Fibroblast of the aortic adventitia (primary cell): Measurements from ENCODE around the gene EFNA5. TPM values are rescaled to one million over a fixed set of nuclear protein-coding genes. Genes with fewer than 3 reads are reported as not detected.

ENCODE experiments used
- DNase-seq: peaks from one replicate; pipeline ENCODE4 v3.0.0-alpha.2; 2010; ENCODE audit warnings: low read depth
- H3K4me3 ChIP-seq: 2 replicates; pipeline ENCODE4 v1.5.1; 2011; ENCODE audit warnings: low read depth, mild to moderate bottlenecking, control low read depth, low read length, moderate library complexity
- CTCF ChIP-seq: IDR thresholded peaks from 2 replicates; pipeline ENCODE4 v1.5.1; 2011; ENCODE audit warnings: mild to moderate bottlenecking, low read length, control low read depth, inconsistent platforms; ENCODE audit not compliant: insufficient read depth
- total RNA-seq: library from RNA; depleted of rRNA; stranded (reverse); fragments of >200 nt; gene quantifications from 2 replicates; pipeline ENCODE4 v1.2.3, GENCODE V29; 2012; ENCODE audit warnings: low replicate concordance

Gene EFNA5
- total RNA-seq, 1 donor: 33.1 TPM

GRCh38 chr5:107376546-107377276, 294.0 kb downstream of the EFNA5 start:
- no peak overlapping the region for H3K4me3 ChIP-seq
- TF ChIP-seq CTCF: no peak
- no peak for DNase-seq

DNA sequence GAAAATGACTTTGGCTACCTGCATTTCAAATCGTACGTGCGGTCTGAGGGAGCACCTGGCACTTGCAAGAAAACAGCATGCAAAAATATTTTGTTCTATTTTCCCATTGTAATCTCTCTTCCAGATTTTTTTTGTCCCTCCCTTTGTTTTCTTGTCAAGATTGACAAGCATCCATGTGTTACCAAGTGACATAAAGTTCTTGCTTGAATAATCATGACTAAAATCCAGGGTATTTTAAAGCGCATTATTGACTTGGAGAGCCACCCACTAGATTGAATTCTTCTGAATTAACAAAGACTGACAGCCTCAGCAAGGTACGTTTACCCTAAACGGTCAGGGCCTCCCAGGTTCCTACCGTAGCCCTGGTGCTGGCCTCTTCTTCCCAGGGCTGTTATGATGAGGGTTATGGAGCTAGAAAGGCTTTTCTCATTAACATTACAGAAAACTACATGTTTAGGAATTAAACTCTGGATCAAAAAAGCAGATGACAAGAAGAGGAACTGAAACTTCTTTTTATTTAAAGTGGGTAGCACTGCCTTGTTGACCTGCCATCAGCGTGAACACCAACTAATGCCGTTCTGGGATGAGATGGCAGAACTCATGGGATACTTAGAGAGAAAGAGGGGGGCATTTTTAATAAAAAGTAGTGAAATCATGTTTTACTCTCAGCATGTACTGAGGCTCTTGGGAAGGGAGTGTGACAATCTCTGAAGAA, 297.0 kb downstream of the EFNA5 start:
- no peak for DNase-seq
- H3K4me3 ChIP-seq: no peak overlapping the region
- no peak for TF ChIP-seq CTCF

DNA sequence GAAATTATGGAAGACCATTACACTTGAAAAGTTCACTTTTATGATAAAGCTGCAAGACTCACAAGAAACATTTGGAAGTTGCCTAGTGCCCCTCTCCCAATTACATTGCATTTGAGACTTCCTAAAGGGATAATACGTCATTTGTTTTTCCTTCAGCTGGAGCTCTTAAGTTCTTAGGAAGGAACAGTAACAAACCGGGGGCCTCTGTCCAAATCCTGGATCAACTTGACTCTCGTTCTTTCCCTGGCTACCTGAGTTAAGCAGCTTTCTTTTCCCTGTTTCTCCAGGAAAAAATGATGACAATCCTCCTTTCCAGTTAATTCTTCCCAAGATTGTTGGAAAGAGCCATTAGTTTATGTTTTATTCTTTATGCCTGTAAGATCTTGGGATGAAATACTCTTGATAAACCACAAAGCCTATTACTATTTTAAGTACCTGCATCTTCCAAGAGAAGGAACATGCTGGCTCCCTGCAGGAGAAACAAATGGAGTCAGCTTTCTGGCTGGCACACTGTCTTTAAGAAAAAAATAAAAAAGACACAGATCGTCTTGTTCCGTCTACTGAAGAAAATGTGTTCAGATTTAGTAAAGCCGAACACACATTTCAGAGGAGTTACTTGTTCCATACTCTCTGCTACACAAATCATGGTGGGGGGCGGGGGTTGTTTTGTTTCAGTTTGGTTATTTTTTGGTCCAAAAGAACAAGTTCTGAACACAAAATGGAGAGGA, 297.9 kb downstream of the EFNA5 start:
- no peak overlapping the region for H3K4me3 ChIP-seq
- no peak for TF ChIP-seq CTCF
- DNase-seq: peak; percentile 20

DNA sequence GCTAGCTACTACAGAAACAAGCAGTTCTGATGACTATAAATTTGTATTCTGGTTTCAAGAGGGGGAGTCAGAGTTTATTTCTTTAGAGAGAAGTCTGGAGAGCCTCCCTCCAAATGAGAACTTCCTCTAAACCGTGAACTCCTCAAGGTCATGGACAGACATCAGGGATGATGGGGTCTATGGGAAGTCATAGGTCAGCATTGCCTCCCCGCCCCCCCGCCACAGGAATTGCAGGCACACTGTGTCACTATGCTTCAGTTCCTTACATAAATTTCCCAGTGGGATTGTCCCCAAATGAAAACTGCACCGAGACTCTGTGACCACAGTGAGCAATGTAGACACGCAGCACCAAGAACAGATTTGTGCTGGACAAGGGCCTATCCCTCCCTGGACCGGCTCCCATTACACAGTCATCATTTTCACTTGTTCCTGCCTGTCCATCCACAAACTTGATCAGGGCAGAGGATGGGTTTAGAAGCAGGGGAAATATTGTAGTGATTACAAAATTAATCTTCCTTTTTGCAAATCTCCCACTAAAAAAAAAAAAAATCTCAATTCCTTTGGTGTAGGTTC, 300.3 kb downstream of the EFNA5 start:
- no peak for TF ChIP-seq CTCF
- no peak for DNase-seq
- no peak overlapping the region for H3K4me3 ChIP-seq

DNA sequence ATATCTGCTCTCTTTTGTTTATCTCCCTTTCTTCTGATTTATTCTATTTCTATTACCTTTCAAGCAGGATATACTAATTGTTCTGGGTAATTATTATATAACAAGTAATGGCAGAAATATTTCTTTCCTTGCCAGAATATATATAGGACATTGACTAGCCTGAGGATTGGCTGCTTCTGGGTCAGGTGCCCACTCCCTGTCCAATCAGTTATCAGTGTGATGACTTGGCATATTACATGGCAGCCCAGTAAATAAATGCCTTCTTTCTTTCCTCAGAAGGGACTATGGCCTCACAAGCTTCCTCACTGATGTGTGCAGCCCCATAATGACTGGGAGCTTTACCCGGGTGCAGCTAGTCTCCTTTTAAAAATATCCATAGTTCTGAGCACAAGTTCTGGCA, 301.1 kb downstream of the EFNA5 start:
- DNase-seq: no peak
- no peak for TF ChIP-seq CTCF
- H3K4me3 ChIP-seq: no peak overlapping the region

DNA sequence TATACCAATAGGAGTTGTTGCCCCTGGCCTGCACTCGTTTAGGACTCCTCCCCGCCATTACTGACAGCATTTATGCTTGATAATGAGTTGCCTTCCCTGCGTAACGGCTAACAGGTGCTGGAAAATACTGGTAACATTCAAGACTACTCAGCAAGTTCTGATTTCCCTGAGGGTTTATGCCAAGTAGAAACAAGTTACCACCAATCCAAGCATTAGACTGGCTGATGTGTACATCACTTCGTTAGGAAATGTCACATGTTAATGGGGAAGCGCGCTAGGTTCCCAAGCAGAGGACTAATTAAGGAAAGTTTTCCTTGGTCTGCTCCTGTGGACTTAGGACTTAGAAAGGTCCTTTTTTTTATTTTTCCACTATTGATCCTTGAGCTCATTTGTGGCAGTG, 302.1 kb downstream of the EFNA5 start:
- no peak for DNase-seq
- no peak overlapping the region for H3K4me3 ChIP-seq
- no peak for TF ChIP-seq CTCF
